NOMO-1 treated with DMSO at 0.1 percent for 48 hours (cell line): ENCODE data around the gene SLC44A5.
"Not testable (repeated sequence)": the region's sequence is repeated elsewhere in the genome, so short reads cannot be mapped to it uniquely, and the experiment has no call there.

Experiments
- DNase-seq: peaks from one replicate; lab custom pipeline; 2025; ENCODE audit not compliant: unreplicated experiment; lab: John Stamatoyannopoulos, UW

The SLC44A5 gene

DNA sequence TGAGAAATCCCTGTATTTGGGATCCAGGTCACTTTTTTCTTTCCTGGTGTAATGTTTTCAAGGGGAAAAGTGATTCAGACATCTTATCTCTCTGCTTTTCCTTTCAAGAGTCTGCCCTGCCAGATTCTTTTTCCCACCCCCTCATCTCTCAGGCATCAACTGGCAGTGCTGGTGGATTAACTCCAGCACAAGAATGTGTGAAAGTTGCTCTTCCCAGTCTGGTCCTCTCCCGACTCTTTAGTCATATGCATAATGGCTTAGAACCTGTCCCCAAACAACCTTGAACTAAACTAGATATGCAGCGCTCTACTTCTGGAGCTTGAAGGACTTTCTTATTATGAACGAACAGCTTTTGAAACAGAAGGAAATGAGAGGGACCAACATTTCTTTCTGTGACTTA, 88.5 kb downstream of the SLC44A5 start:
- DNase-seq: no peak

DNA sequence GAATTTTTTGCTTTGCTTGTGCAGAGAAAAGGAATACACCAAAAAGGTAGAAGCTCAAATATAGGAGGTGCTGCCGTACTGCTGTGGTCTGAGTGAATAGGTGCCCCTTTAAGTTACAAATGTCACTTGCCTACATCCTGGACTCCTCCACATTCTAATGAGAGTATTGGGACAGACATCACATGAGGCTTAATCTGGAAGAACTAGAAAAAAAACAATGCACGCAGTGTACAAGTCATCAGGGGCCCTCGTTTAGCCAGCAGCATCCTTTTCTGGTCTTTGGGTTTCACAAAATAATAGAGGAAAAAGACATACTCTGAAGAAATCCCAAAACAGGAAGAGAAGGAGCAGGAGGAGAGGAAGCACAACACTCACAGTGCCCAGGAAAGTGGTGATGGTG, 89.3 kb downstream of the SLC44A5 start:
- no peak for DNase-seq

DNA sequence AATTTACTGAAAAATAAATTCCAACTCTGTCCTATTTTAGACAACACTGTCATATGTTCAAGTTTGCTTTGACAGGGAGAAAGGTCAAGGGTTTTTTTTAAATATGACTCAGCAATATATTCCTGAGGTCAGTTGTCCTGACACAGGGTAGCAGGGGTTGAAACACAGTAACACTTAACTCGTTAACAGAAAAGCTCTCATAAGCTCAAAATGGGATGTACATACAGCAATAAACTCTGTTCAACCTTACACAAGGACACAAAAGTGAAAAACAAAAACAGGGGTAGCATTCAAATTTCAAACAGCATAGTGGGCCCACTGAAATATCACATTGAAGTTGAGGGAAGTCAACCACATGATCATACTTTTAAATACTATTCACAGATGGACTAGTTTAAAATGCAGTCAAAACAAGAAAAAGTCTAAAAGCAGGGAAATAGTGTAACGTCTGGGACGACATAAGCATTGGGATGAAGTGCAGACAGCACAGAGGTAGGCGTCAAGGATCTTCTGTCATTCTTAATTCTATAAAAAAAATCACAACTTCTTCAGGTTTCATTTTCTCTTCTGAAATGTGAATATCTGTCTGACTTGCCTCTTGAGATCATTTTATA, 89.9 kb downstream of the SLC44A5 start:
- DNase-seq: no peak

DNA sequence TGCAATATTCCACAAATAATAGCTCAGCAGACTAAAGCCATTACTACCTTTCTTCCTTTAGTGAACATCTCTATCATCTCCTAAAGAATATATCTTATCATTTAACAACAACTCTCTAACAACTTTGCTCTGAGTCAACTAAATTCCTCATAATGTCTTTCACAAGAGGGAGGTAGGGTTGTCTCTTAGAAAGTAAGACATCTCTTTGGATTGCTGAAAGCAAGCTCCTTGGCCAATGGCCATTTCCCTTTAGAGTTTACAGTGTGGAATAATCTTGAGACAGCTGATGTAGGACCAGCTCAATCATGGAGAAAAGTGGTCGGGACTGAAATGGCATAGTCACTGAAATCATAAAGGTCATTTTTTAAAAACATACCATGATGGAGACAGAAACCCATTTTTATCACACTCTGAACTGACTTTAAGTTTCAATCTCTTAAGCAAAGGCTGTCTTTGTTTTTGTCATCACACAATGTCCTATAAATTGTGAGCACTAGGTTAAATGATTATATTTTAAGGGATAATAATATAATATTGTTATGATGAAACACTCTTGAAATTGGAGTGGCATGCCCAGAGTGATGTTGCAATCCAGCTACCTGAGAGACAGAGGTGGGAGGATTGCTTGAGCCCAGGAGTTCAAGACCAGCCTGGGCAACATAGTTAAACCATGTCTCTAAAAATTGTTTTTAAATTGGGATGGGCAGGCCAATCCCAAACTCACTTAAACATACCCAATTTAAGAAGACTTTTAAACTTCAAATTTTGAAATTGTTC, 91.1 kb downstream of the SLC44A5 start:
- no peak for DNase-seq

DNA sequence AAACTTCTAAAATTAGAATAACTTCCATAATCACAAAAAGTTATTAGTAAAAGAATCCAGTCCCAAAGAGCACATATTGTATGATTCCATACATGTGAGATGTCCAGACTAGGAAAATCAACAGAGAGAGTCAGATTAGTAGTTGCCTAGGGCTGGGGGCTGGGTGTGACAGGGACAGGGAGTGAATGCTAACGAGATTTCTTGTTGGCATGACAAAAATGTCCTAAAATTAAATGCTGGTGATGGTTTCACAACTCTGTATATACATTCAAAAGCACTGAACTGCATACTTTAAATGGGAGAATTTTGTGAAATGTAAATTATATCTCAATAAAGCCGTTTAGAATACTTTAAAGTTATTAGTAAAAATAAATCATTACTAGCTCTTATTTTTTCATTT, 92.2 kb downstream of the SLC44A5 start:
- DNase-seq: no peak

DNA sequence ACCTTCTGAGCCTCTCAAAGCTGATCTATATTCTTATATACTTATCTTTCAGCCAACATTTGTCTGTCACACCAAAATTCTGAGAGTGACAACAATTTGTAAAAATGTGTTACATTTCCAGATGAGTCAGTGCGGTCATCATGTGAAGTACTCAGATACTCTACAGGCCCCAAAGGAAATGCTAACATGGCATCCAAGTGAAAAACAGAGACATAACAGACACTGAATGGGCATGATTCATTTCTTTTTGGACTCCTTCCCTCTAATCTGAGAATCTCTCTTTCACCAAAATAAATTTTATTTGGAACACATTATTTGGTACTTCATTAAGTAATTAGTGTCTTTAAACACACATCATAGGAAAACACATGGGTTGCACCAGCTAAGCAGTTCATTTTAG, 96.6 kb downstream of the SLC44A5 start:
- no peak for DNase-seq

DNA sequence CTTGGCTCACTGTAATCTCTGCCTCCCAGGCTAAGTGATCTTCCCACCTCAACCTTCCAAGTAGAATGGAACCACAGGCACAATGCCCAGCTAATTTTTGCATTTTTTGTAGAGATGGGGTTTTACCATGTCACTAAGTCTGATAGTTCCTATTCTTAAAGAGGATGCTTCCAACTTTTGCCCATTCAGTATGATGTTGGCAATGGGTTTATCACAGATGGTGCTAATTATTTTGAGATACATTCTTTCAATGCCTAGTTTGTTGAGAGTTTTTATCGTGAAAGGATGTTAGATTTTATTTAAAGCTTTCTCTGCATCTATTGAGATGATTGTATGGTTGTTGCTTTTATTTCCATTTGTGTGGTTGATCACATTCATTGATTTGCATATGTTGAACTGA, 103.9 kb downstream of the SLC44A5 start:
- no peak for DNase-seq

DNA sequence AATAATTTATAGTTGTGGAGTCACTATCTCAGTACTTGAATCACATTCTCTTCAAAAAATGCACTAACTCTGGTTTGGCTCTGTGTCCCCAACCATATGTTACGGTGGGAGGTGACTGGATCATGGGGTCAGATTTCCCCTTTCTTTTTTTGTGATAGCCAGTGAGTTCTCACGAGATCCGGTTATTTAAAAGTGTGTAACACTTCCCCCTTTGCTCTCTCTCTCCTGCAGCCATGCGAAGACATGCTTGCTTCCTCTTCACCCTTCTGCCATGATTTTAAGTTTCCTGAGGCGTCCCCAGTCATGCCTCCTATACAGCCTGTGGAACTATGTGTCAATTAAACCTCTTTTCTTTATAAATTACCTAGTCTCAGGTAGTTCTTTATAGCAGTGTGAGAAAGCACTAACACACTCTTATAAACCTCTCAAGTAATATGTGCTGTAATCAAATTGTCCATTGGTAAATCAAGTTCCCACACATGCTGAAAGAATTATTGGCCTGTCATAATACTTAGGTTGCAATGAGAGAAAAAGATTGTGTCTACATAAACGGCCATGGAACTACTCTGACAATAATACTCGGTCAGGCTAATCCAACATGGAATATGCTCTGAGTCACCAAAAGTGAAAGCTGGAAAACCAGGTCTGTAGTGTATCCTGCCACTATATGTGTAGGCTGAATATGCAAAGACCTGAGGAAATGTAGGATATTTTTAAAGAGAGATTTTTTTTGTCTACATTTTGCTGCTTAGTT, 107.5 kb downstream of the SLC44A5 start:
- DNase-seq: no peak

DNA sequence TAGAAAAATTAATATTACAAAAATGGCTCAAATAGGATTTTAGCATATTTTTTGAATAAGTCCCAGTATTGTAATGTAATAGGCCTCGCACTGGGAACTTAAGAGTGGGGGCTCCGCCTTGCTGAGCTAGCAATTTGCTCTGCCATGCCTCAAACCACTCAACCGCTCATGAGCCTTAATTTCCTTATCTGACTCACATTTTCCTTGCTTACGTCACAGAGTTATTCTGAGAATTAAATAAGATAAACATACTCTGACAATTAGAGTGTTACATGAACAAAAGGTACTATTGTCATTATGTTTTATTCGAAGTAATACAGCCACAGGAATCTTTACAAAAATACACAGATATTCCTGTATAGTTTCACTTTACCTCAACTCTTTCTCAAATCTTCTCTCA, 108.1 kb downstream of the SLC44A5 start:
- no peak for DNase-seq

DNA sequence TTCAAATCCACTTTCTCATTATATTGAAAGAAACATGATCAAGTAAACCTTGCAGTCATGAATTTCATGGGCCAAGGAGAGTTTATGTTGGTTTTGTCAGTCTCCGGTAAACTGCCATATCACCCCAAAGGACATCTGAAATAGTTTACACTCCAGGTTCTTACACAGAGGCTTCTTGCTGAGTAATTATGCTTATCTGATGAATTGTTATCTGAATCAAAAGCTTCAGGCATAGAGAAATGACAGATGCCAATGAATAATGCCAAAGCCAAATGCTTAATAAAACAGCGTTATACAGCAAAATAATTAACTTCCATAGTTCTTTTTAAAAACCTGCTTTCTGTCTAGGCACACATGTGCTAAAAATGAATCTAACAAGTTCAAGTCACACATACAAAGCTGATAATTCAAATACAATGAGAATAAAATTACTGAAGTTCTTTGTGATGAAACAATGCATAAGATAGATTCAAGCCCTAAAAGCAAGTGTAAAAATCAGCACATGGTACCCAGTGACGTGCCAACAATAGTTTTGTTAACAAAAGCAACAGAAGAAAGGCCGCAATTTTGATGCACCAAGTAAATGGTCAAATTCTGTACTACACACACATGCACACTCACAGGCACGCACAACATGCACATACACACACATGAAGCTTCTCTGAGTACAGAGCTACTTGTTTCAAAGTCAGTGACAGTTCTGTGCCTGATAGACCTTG, 109.2 kb downstream of the SLC44A5 start:
- no peak for DNase-seq

DNA sequence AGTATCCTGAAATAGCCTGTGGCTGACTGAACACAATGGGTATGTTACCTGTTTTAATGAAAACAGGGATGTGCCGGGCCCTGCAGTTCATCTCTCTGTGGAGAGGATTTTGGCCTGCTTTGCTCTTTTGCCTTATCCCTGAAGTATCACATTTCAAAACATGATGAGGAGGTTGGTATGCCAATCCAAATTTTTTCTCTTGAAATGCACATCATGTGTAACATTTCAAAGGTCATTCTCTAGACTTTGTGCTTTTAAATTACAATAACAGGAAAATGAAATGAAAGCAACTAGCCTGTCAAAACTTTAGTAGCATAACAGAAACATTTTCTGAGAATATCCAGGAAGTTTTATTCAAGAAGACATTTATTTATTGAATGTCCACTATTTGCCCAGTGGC, 118.9 kb downstream of the SLC44A5 start:
- DNase-seq: no peak

DNA sequence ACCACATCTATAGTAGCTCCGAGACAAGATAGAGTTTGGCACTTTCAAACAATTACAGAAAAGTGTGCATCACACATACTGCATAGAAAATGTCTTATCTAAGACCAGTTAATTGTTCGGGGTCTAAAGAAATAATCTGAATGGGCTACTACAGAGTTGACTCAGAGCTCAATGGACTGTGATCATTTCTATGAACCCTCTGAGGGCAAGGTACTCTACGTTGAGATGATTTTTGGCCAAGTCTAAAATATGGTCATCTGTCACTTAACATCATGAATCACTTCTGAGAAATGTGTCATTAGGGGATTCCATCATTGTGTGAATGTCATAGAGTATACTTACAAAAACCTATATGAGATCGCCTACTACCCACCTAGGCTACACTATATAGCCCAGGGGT, 123.5 kb downstream of the SLC44A5 start:
- DNase-seq: no peak

DNA sequence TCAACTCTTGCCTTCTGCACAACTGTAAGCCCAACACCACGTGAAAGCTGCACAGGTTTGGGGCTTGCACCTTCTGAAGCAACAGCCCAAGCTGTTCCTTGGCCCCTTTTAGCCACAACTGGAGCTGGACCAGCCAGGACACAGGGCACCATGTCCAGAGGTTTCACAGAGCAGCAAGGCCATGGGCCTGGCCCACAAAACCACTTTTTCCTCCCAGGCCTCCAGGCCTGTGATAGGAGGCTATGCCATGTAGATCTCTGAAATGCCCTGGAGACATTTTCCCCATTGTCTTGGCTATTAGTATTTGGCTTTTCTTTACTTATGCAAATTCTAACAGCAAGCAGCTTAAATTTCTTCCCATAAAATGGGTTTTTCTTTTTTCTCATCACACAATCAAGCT, 126.1 kb downstream of the SLC44A5 start:
- DNase-seq: no peak

DNA sequence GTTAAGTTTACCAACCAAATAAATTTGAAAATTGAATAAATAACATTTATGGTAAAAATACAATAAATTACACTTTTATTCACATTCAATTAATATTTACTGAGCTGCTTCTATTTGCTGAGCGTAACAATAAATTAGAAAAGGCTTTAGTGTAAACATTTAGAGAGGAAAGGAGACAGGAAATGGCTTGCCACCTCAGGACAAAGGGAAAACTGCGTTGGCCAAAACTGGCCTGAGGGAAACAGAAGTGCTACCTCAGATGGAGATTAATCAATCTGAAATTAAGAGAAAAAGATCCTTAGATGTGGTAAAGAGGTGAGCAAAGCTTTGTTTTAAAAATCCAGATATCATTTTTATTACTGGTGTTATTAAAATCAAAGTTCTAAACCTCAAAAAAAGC, 128.0 kb downstream of the SLC44A5 start:
- no peak for DNase-seq

DNA sequence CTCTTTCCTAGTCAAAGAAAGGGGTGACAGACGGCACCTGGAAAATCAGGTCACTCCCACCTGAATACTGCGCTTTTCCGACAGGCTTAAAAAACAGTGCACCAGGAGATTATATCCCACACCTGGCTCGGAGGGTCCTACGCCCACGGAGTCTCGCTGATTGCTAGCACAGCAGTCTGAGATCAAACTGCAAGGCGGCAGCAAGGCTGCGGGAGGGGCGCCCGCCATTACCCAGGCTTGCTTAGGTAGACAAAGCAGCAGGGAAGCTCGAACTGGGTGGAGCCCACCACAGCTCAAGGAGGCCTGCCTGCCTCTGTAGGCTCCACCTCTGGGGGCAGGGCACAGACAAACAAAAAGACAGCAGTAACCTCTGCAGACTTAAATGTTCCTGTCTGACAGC, 134.4 kb downstream of the SLC44A5 start:
- not testable (repeated sequence) for DNase-seq

DNA sequence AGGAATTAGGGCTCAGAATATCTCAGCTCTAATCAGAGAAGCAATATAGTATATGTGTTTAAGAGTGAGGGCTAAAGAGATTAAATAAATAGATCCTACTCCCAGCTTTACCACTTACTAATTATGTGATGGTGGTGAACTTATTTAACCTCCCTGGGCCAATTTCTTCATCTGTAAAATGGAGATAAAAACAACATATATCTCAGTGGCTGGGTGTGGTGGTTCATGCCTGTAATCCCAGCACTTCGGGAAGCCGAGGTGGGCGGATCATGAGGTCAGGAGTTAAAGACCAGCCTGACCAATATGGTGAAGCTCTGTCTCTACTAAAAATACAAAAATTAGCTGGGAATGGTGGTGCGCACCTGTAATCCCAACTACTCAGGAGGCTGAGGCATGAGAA, 135.2 kb downstream of the SLC44A5 start:
- no peak for DNase-seq

DNA sequence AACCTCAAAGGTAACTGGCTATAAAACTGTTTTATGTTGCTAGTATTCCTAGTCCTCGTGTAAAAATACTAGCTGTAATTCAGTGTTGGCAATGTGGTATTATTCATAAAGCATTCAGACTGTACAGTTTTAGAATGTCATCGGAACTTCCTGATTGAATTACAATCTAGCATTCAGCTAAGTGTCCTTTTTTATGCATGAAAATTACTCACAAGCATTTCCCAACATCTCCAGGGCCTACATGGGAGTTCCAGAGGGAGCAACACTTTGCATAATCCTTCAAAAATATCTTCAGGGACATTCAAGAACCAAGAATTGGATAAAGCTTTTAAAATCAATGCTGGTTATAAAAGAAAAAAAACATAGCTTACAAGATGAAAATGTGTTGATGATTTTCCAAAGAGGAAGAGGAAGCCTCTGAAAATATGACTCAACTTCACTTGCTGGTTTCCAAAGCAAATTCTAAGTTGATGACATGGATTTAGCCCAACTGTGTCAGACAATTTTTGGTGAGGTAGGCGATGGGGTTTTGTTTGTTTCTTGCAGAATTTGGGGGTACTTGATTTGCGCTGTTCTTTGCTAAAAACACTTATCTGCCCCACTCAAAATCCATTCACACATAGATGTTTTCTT, 137.8 kb downstream of the SLC44A5 start:
- DNase-seq: no peak

DNA sequence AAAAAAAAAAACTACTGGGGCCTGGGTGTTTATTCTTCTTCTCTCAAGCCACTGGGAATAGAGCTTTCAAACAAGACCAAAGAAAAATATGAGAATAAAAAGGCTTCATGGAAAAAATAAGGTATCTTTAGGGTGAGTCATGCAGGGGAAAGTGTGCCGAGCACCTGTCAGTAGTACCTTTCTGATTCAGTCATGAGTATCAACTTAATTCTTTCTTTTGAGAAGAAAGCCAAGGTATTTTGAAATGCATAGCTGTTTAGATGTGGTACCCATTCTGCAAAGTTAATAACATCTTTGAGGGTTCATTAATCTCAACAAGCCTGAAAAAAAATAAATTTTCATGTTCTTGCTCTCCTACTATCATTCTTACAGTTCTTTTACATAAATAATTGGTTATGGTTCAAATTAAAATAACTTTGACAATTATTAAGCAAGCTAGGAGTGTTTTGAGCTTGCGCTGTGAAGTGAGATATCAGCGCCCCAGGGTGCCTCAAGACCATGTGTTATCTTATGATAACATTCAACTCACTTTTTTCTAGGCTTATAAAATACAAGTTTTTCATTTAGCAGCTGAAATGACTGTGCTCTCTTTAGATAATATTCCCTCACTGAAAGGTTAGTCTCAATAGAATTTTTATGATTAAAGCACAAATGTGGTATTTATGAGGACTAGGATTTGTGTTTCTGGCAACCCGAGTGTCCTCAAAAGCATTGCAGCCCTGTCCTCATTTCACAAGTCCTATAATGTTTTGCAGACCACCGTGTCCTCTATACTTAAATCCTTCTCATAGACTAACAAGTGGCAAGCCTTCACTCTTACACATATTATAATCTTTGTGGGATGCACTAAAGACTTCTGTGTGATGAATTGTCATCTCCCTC, 138.6 kb downstream of the SLC44A5 start:
- DNase-seq: no peak

DNA sequence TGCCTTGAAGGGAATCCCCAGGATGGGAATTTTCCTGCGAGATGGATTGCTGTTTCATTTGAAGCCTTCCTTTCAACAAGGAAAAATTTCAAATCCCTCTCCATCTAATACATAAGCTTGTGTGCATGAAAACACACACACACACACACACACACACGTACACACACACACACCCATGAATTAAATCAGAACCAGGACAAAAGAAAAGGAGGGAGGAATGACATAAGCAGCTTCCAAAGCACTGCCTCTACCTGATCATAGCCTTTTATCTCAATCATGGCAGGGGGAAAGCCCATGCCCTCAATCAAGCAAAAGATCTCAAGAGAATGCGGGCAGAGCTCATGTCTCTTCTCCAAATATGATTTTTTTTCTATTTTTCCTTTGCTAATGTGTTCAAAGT, 139.7 kb downstream of the SLC44A5 start:
- DNase-seq: no peak

DNA sequence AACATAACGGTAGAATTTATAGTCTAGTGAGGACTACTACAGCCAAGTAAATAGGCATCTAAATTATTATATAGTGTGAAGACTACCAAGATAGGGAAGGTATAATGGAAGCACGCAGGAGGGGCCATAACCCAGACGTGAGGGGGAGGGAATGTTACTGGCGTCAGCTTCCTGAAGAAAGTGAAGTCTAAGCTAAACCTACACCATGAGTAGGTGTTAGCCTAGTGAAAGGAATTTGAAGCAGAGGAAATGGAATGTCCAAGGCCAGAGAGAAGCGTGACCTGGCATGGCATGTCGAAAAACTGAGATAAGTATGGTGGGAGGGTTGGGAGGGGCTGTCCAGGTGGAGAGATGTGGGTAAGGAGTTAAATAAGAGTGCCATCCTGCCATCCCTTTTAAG, 140.5 kb downstream of the SLC44A5 start:
- DNase-seq: no peak
